Eye (tissue), 1 donor: Measurements from ENCODE around the gene C17orf113.

Experiments used
- DNase-seq: peaks from one replicate; pipeline ENCODE4 v3.0.0-alpha.2; 2015

The C17orf113 gene

GRCh38 chr17:42050393-42051012 lies at the start of gene C17orf113:
TSS of gene C17orf113 (minus strand) at chr17:42050601. CDS start at chr17:42043376, 7,225 bp downstream.
- peak; percentile 84 for DNase-seq

- peak; percentile 65 for DNase-seq
Observed at GRCh38 chr17:42098730-42099399, 48.5 kb upstream of the C17orf113 start.

GRCh38 chr17:42097691-42098631 lies 47.6 kb upstream of the C17orf113 start, which contains the start of gene ZNF385C:
TSS of gene ZNF385C (minus strand) at chr17:42098473. CDS start at chr17:42063056, 35,417 bp downstream.
- peak; percentile 39 for DNase-seq

GRCh38 chr17:42096360-42097111 lies 46.1 kb upstream of the C17orf113 start:
- no peak for DNase-seq

- no peak for DNase-seq
Observed at GRCh38 chr17:42094375-42095069, 44.1 kb upstream of the C17orf113 start.

GRCh38 chr17:42092939-42093338 lies 42.5 kb upstream of the C17orf113 start:
- no peak for DNase-seq

GRCh38 chr17:42090964-42091790 lies 40.8 kb upstream of the C17orf113 start:
- DNase-seq = no peak

- DNase-seq = no peak
Observed at GRCh38 chr17:42088736-42089135, 38.3 kb upstream of the C17orf113 start.

GRCh38 chr17:42087736-42088705 lies 37.6 kb upstream of the C17orf113 start:
- DNase-seq = no peak

GRCh38 chr17:42087042-42087701 lies 36.8 kb upstream of the C17orf113 start:
- no peak for DNase-seq

- no peak for DNase-seq
Observed at GRCh38 chr17:42081516-42082129, 31.2 kb upstream of the C17orf113 start.

GRCh38 chr17:42079541-42079940 lies 29.1 kb upstream of the C17orf113 start:
- DNase-seq = no peak

GRCh38 chr17:42078396-42079043 lies 28.1 kb upstream of the C17orf113 start:
- no peak for DNase-seq

- DNase-seq = no peak
Observed at GRCh38 chr17:42077755-42078154, 27.4 kb upstream of the C17orf113 start.

GRCh38 chr17:42076797-42077559 lies 26.6 kb upstream of the C17orf113 start:
- no peak for DNase-seq

GRCh38 chr17:42075789-42076188 lies 25.4 kb upstream of the C17orf113 start:
- DNase-seq = no peak
